K562 (cell line): ENCODE measurements around the gene SCGB2B2. TPM values are rescaled to one million over a fixed set of nuclear protein-coding genes. Genes with fewer than 3 reads are reported as not detected.

Experiments used
- ATAC-seq: fragments of 200-7000 bp; cut with Tn5 transposase; 3 replicates; pipeline ENCODE4 v1.9.1; 2020; ENCODE audit warnings: moderate library complexity
- BruUV-seq: library from RNA; stranded (reverse); fragments of 400-500 nt; replicated peaks from 2 replicates; lab custom pipeline; 2021; lab: Mats Ljungman, UMichigan
- CTCF ChIA-PET: fragments of 300-600 bp; formaldehyde crosslinking; extraction: SDS; loops from one replicate; lab custom pipeline; 2021; ENCODE audit warnings: low intra/inter-chr PET ratio; lab: Yijun Ruan, JAX
- POLR2A ChIA-PET: fragments of 300-600, 350-650 bp; sonication (Branson Sonifier 250); formaldehyde crosslinking; extraction: SDS; loops from one replicate; lab custom pipeline; 2021; ENCODE audit warnings: antibody characterized with exemption, inconsistent platforms; lab: Yijun Ruan, JAX
- DNase-seq, 4 experiments: peaks; one replicate each; pipeline versions ENCODE4 v3.0.0 to v3.0.0-alpha.2; 2011 to 2018; ENCODE audit warnings: low spot score in 3 of 4, mixed read lengths in 3 of 4; ENCODE audit errors: extremely low read depth in 1 of 4
- FAIRE-seq: peaks from 2 replicates; lab custom pipeline; 2011; peaks lifted over from hg19 to GRCh38; lab: Jason Lieb, UNC
- H2AFZ ChIP-seq: 2 replicates; pipeline ENCODE4 v1.6.0; 2011; ENCODE audit warnings: low read depth, low read length, control low read depth, inconsistent platforms
- H3K27ac ChIP-seq: fragments of 200-600 bp; 3 replicates; pipeline ENCODE4 v1.8.0; 2011; ENCODE audit warnings: low read depth, mild to moderate bottlenecking, control low read depth, inconsistent platforms, low read length, moderate library complexity, mixed read lengths; ENCODE audit errors: extremely low read depth
- H3K27me3 ChIP-seq, 2 experiments: fragments of 300-600 bp in 1 of 2; 2 replicates in 1 of 2; 3 replicates in 1 of 2; pipeline versions ENCODE4 v1.6.0 to v1.8.0; 2011; ENCODE audit warnings: inconsistent platforms in 2 of 2, low read length in 2 of 2, mild to moderate bottlenecking in 1 of 2, mixed read lengths in 1 of 2, moderate library complexity in 1 of 2; ENCODE audit not compliant: control insufficient read depth in 2 of 2, insufficient read depth in 2 of 2
- H3K36me3 ChIP-seq: fragments of 300-600 bp; 3 replicates; pipeline ENCODE4 v1.8.0; 2011; ENCODE audit warnings: mild to moderate bottlenecking, low read length, inconsistent platforms; ENCODE audit not compliant: control insufficient read depth, insufficient read depth
- H3K4me1 ChIP-seq, 2 experiments: fragments of 200-600 bp in 1 of 2; replicated peaks in 1 of 2; 2 replicates in 1 of 2; 3 replicates in 1 of 2; pipeline versions ENCODE4 v1.5.1 to v1.8.0; 2011; ENCODE audit warnings: inconsistent platforms in 2 of 2, low read length in 2 of 2, mild to moderate bottlenecking in 1 of 2, mixed read lengths in 1 of 2, moderate library complexity in 1 of 2; ENCODE audit not compliant: control insufficient read depth in 2 of 2, insufficient read depth in 2 of 2
- H3K4me2 ChIP-seq: 2 replicates; pipeline ENCODE4 v1.6.1; 2011; ENCODE audit warnings: low read length, control low read depth, inconsistent platforms, mixed read lengths; ENCODE audit not compliant: insufficient read depth
- H3K4me3 ChIP-seq: fragments of 200-600 bp; sonication (generic), shearing (Covaris generic); 2 replicates; pipeline ENCODE4 v1.5.1; 2016; ENCODE audit warnings: control low read depth, inconsistent platforms
- H3K79me2 ChIP-seq: fragments of 200-600 bp; 3 replicates; pipeline ENCODE4 v1.8.0; 2011; ENCODE audit warnings: low read length, inconsistent platforms; ENCODE audit not compliant: control insufficient read depth, insufficient read depth
- H3K9ac ChIP-seq, 2 experiments: 2 replicates each; pipeline versions ENCODE4 v1.6.0 to v1.6.1; 2011; ENCODE audit warnings: low read depth in 2 of 2, low read length in 2 of 2, control low read depth in 1 of 2, inconsistent platforms in 1 of 2, mild to moderate bottlenecking in 1 of 2, mixed read lengths in 1 of 2; ENCODE audit not compliant: insufficient read depth in 1 of 2
- H3K9me1 ChIP-seq: one replicate; pipeline ENCODE4 v1.6.0; 2011; ENCODE audit warnings: inconsistent platforms, mild to moderate bottlenecking, low read length, moderate library complexity; ENCODE audit not compliant: control insufficient read depth, insufficient read depth
- H3K9me3 ChIP-seq: replicated peaks from 2 replicates; pipeline ENCODE4 v1.5.1; 2011; ENCODE audit warnings: low read depth, low read length, inconsistent platforms; ENCODE audit not compliant: control insufficient read depth, insufficient read depth
- H4K20me1 ChIP-seq: replicated peaks from 2 replicates; pipeline ENCODE4 v1.6.1; 2011; ENCODE audit warnings: low read length, inconsistent platforms, mixed read lengths; ENCODE audit not compliant: control insufficient read depth, insufficient read depth
- FOXA3 ChIP-seq, 2 experiments: fragments of 450-650 bp in 1 of 2; sonication (generic) in 1 of 2; formaldehyde crosslinking; IDR thresholded peaks in 1 of 2; conservative IDR thresholded peaks in 1 of 2; 2 replicates each; pipeline versions ENCODE4 v1.4.0 to v1.8.0; 2020 to 2022; ENCODE audit warnings: mild to moderate bottlenecking in 2 of 2, missing genetic modification reagents in 1 of 2
- HLTF ChIP-seq: fragments of 450-650 bp; IDR thresholded peaks from 2 replicates; pipeline ENCODE4 v1.6.1; 2016
- ZNF79 ChIP-seq: fragments of 250-450 bp; sonication (Bioruptor Pico); IDR thresholded peaks from 2 replicates; pipeline ENCODE4 v1.4.0; 2020; ENCODE audit warnings: low read depth, mild to moderate bottlenecking, moderate library complexity
- WGBS: fragments of 100-300 bp; shearing (Covaris generic); methylation state at CpG from one replicate; pipeline ENCODE4 v1.1.6; 2016; ENCODE audit warnings: low coverage, mixed read lengths; ENCODE audit not compliant: insufficient coverage; ENCODE audit errors: missing lambda C conversion rate; 5-methylcytosine and 5-hydroxymethylcytosine counted together
- in situ Hi-C: fragments of 300-500 bp; cut with MboI; formaldehyde crosslinking; loops from 4 replicates; pipeline ENCODE4 v1.15.0; 2018; ENCODE audit warnings: inconsistent platforms, mixed read lengths
- intact Hi-C: fragments of 100-400 bp; cut with micrococcal nuclease; formaldehyde crosslinking; loops from 2 replicates; pipeline ENCODE4 v1.14.2; 2022
- polyA plus RNA-seq, 8 experiments: library from polyadenylated mRNA; depleted of rRNA in 4 of 8; stranded (reverse) in 5 of 8; unstranded in 3 of 8; fragments of >200 nt; fragmentation: Nextera tagmentation in 2 of 8; fragmentation: Illumina TruSeq in 1 of 8; extraction: Ambion mirVana in 2 of 8; extraction: Trizol in 1 of 8; gene quantifications; 2 replicates each; pipeline versions ENCODE4 v1.2.1 to v1.2.3, GENCODE V29; 2011 to 2014; ENCODE audit warnings: inconsistent platforms in 1 of 8, missing spikeins in 1 of 8
- total RNA-seq, 7 experiments: library from RNA; depleted of rRNA in 6 of 7; stranded (reverse); fragments of >200 nt in 6 of 7; fragmentation: Illumina TruSeq in 2 of 7; extraction: Trizol in 2 of 7; gene quantifications; 2 replicates each; pipeline versions ENCODE4 v1.2.1 to v1.2.3, GENCODE V29; 2011 to 2021; ENCODE audit warnings: low replicate concordance in 1 of 7
- TF ChIP-seq, protein P1 (sequence below): IDR thresholded peaks from 2 replicates; pipeline ENCODE4 v1.6.1; 2011; ENCODE audit not compliant: insufficient read length; ENCODE audit errors: extremely low read depth
- TF ChIP-seq, protein P2 (sequence below), 2 experiments: fragments of 450-650 bp; formaldehyde crosslinking in 1 of 2; IDR thresholded peaks; 2 replicates each; pipeline versions ENCODE4 v1.4.0 to v1.6.1; 2014 to 2020; ENCODE audit warnings: mild to moderate bottlenecking in 2 of 2, borderline replicate concordance in 1 of 2, low read depth in 1 of 2
- TF ChIP-seq, protein P3 (sequence below): fragments of 200-800 bp; sonication (Bioruptor generic); IDR thresholded peaks from 2 replicates; pipeline ENCODE4 v1.6.1; 2016; ENCODE audit warnings: missing genetic modification characterization, missing compliant biosample characterization

Gene SCGB2B2
- total and polyA plus RNA-seq, 9 of the 15 experiments (the other 6 are each of a cell fraction or from before 2014, with no cell fraction given), result not detected

DNA sequence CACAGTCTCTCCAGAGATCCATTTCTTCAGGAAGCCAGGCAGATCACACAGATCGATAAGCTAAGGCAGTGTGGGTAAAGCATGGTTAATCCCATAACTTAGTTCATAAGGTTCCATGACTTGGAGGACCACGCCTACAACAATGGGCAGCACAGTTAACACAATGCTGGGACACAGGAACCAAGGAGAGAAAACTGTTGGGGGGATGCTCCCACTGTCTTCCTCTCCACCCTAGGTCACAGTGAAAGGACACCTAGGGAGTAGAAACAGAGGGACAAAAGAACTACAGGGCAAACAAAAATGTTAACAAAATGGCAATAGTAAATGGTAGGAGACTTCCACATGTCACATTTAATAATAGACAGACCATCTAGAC lies 36.3 kb upstream of the SCGB2B2 start:
- Histone ChIP-seq H3K4me2 (no peak overlapping the region), H3K4me3 (no peak overlapping the region), H3K4me1 (peaks cover 0 to 4% of the 10 kb centered on the region in 2 experiments; a peak in 2 of 5 replicates), H4K20me1 (no peaks in the 10 kb centered on the region), H3K27ac (no peak overlapping the region), H3K27me3 (0 out of 5 replicates have a peak, but pooled peaks cover 0 to 4% of the 10 kb centered on the region in 2 experiments), H3K79me2 (no peaks in the 10 kb centered on the region), H2AFZ (no peak overlapping the region), H3K36me3 (no peaks in the 10 kb centered on the region), H3K9ac (no peak overlapping the region), H3K9me1 (no peaks in the 10 kb centered on the region), H3K9me3 (peaks cover 2% of the 10 kb centered on the region; the same call in 1 of the 2 replicates)
- ATAC-seq, result no peak
- in situ Hi-C loops (loop anchor here (5.0 to 25.0 kb wide), 2 partner anchors 76 to 1276 kb away; no protein-coding TSS in a partner anchor), intact Hi-C loops (no loop called here)
- BruUV-seq, result no TSS peak
- no peak for FAIRE-seq
- no peak for TF ChIP-seq ZNF79 (CRISPR knock-in tag)
- TF ChIP-seq, protein P1, sequence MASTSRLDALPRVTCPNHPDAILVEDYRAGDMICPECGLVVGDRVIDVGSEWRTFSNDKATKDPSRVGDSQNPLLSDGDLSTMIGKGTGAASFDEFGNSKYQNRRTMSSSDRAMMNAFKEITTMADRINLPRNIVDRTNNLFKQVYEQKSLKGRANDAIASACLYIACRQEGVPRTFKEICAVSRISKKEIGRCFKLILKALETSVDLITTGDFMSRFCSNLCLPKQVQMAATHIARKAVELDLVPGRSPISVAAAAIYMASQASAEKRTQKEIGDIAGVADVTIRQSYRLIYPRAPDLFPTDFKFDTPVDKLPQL, result no peak
- TF ChIP-seq, protein P2, sequence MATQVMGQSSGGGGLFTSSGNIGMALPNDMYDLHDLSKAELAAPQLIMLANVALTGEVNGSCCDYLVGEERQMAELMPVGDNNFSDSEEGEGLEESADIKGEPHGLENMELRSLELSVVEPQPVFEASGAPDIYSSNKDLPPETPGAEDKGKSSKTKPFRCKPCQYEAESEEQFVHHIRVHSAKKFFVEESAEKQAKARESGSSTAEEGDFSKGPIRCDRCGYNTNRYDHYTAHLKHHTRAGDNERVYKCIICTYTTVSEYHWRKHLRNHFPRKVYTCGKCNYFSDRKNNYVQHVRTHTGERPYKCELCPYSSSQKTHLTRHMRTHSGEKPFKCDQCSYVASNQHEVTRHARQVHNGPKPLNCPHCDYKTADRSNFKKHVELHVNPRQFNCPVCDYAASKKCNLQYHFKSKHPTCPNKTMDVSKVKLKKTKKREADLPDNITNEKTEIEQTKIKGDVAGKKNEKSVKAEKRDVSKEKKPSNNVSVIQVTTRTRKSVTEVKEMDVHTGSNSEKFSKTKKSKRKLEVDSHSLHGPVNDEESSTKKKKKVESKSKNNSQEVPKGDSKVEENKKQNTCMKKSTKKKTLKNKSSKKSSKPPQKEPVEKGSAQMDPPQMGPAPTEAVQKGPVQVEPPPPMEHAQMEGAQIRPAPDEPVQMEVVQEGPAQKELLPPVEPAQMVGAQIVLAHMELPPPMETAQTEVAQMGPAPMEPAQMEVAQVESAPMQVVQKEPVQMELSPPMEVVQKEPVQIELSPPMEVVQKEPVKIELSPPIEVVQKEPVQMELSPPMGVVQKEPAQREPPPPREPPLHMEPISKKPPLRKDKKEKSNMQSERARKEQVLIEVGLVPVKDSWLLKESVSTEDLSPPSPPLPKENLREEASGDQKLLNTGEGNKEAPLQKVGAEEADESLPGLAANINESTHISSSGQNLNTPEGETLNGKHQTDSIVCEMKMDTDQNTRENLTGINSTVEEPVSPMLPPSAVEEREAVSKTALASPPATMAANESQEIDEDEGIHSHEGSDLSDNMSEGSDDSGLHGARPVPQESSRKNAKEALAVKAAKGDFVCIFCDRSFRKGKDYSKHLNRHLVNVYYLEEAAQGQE (IDR thresholded peaks at IDR 0.05; ENCODE audit: borderline replicate concordance), result no peak
- TF ChIP-seq, protein P2 (CRISPR knock-in tag; IDR thresholded peaks at IDR 0.05; ENCODE audit: low read depth), result no peak
- TF ChIP-seq, protein P3, sequence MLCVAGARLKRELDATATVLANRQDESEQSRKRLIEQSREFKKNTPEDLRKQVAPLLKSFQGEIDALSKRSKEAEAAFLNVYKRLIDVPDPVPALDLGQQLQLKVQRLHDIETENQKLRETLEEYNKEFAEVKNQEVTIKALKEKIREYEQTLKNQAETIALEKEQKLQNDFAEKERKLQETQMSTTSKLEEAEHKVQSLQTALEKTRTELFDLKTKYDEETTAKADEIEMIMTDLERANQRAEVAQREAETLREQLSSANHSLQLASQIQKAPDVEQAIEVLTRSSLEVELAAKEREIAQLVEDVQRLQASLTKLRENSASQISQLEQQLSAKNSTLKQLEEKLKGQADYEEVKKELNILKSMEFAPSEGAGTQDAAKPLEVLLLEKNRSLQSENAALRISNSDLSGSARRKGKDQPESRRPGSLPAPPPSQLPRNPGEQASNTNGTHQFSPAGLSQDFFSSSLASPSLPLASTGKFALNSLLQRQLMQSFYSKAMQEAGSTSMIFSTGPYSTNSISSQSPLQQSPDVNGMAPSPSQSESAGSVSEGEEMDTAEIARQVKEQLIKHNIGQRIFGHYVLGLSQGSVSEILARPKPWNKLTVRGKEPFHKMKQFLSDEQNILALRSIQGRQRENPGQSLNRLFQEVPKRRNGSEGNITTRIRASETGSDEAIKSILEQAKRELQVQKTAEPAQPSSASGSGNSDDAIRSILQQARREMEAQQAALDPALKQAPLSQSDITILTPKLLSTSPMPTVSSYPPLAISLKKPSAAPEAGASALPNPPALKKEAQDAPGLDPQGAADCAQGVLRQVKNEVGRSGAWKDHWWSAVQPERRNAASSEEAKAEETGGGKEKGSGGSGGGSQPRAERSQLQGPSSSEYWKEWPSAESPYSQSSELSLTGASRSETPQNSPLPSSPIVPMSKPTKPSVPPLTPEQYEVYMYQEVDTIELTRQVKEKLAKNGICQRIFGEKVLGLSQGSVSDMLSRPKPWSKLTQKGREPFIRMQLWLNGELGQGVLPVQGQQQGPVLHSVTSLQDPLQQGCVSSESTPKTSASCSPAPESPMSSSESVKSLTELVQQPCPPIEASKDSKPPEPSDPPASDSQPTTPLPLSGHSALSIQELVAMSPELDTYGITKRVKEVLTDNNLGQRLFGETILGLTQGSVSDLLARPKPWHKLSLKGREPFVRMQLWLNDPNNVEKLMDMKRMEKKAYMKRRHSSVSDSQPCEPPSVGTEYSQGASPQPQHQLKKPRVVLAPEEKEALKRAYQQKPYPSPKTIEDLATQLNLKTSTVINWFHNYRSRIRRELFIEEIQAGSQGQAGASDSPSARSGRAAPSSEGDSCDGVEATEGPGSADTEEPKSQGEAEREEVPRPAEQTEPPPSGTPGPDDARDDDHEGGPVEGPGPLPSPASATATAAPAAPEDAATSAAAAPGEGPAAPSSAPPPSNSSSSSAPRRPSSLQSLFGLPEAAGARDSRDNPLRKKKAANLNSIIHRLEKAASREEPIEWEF (CRISPR knock-in tag), result no peak
- no peak for TF ChIP-seq HLTF
- TF ChIP-seq FOXA3 (CRISPR knock-in tag; conservative IDR thresholded peaks at IDR 0.05 in 1 of 2, IDR thresholded peaks at IDR 0.05 in 1 of 2), result no peak
- CTCF ChIA-PET, result interaction anchor here (0.5 to 3.2 kb wide), 5 partner anchors 73 to 935 kb away, joined by 3 to 29 read pairs (median 4); no protein-coding TSS in a partner anchor
- POLR2A ChIA-PET, result interaction anchor here (0.6 kb wide), 1 partner anchor 941 kb away, joined by 5 read pairs; no protein-coding TSS in a partner anchor
- 0% methylated on average over 2 of the region's 2 CpGs for WGBS
- DNase-seq, result no peak
